GM21526 (cell line): Measurements from ENCODE around the gene HARBI1.
"Not testable (repeated sequence)": the region's sequence is repeated elsewhere in the genome, so short reads cannot be mapped to it uniquely, and the experiment has no call there.

Experiments
- ATAC-seq: cut with Tn5 transposase; IDR thresholded peaks from one replicate; pipeline ENCODE4 v1.9.1; 2021; ENCODE audit warnings: moderate library complexity; ENCODE audit not compliant: unreplicated experiment, low FRiP score

Gene HARBI1

GRCh38 chr11:46599340-46600193 is 17.5 kb downstream of the HARBI1 start:
- ATAC-seq: no peak

- no peak for ATAC-seq
Observed at GRCh38 chr11:46597609-46598219, 19.3 kb downstream of the HARBI1 start.

GRCh38 chr11:46597155-46597554 is 19.9 kb downstream of the HARBI1 start:
- ATAC-seq: no peak

GRCh38 chr11:46594785-46595184 is 22.2 kb downstream of the HARBI1 start:
- no peak for ATAC-seq

GRCh38 chr11:46594374-46594700 is 22.7 kb downstream of the HARBI1 start:
- no peak for ATAC-seq

GRCh38 chr11:46593550-46594373 is 23.3 kb downstream of the HARBI1 start, which contains the start of gene AMBRA1:
Gene AMBRA1 (minus strand): TSS chr11:46594023. CDS start chr11:46548380, 45,643 bp downstream.
- peak; percentile 80 for ATAC-seq

- no peak for ATAC-seq
Observed at GRCh38 chr11:46590740-46591605, 26.1 kb downstream of the HARBI1 start.

- no peak for ATAC-seq
Observed at GRCh38 chr11:46588915-46589314, 28.1 kb downstream of the HARBI1 start.

GRCh38 chr11:46588131-46588530 is 28.9 kb downstream of the HARBI1 start:
- no peak for ATAC-seq

- not testable (repeated sequence) for ATAC-seq
Observed at GRCh38 chr11:46583513-46583912, 33.5 kb downstream of the HARBI1 start.

- ATAC-seq: no peak
Observed at GRCh38 chr11:46582588-46582987, 34.4 kb downstream of the HARBI1 start.

GRCh38 chr11:46577058-46577457 is 40.0 kb downstream of the HARBI1 start:
- no peak for ATAC-seq

GRCh38 chr11:46574656-46575055 is 42.4 kb downstream of the HARBI1 start:
- ATAC-seq: no peak

- no peak for ATAC-seq
Observed at GRCh38 chr11:46570790-46571398, 46.1 kb downstream of the HARBI1 start.

GRCh38 chr11:46565232-46565840 is 51.7 kb downstream of the HARBI1 start:
- ATAC-seq: no peak

GRCh38 chr11:46564459-46564858 is 52.6 kb downstream of the HARBI1 start:
- ATAC-seq: no peak

GRCh38 chr11:46562527-46562926 is 54.5 kb downstream of the HARBI1 start:
- no peak for ATAC-seq

GRCh38 chr11:46560300-46560991 is 56.6 kb downstream of the HARBI1 start:
- peak; percentile 54 for ATAC-seq

- ATAC-seq: no peak
Observed at GRCh38 chr11:46559815-46560214, 57.2 kb downstream of the HARBI1 start.
